Regular cardiac myocyte (primary cell): ENCODE data around the gene NXN. TPM values are rescaled to one million over a fixed set of nuclear protein-coding genes. Genes with fewer than 3 reads are reported as not detected.

Experiments
- total RNA-seq: library from RNA; depleted of rRNA; stranded (reverse); fragments of >200 nt; gene quantifications from 2 replicates; pipeline ENCODE4 v1.2.3, GENCODE V29; 2014

Gene NXN
- total RNA-seq: 2.1 and 6.5 TPM in 2 replicates

DNA sequence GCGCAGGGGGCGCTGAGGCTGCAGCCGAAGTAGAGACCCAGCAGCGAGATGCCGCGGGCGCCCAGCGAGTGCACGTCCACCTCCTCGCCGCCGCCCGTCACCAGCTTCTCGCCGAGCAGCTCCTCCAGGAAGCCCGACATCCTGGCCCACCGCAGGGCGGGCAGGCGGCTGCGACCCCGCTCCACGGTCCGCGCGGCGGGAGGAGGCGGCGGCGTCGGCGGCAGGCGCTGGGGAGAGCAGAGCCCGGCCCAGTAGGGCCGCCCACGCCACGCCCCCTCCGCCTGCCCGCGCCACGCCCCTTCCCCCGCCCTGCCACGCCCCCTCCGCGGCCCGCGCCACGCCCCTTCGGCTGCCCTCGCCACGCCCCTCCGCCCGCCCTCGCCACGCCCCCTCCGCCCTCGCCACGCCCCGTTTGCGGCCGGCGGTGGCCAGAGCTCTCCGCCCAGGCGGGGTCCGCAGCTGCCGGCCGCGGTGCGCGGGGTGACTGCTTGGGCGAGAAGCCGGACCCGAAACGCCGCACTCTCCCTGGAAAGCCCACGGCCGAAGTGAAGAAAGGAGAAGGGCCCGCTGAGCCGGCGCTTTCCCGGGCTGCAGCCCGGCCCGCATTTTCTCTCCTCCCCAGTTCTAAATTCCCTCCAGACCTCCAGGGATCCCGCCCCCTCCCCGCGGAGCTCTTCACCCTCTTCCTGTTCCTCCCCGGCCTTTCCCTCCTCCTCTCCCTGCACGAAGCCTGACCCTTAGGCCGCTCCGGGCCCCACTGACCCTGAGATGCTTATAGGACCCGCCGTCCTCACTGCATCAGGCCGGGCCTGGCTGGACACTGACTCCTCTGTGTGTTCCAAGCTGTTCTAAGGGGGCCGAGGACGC lies at the start of gene NXN:
Gene NXN (minus strand): TSS at position 238 of the 867 bp plus-strand sequence.

DNA sequence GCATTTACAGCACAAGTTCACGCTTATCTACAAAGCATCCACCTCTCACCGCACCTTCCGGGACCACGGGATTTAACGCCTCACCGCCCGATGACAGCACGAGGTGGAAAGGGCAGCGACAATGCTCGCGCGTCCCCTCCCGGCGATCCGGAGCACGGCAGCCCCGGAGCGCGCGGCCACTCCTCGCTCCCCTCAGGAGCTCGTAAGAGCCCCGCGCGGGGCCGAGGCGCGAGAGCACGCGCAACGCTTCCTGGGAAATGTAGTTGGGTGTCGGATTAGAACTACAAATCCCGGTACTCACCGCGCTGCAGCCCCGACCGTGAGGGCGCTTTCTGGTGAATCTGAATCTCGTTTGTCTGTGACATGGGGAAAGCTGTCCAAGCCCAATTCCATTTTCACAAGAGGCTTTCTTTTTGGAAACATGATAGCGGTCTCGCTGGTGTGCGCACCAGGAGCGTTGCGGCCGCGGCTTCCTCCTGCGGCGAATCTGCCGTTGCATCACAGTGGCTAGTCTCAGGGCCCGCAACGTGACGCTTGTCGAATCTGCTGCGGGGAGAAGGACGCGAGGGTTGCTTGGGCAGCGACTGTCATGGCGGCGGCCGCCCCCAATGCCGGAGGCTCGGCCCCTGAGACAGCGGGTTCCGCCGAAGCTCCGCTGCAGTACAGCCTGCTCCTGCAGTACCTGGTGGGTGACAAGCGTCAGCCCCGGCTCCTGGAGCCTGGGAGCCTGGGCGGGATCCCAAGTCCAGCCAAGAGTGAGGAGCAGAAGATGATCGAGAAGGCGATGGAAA lies 17.2 kb upstream of the NXN start, which contains the start of gene TIMM22:
Gene TIMM22 (plus strand): TSS at position 576 of the 791 bp plus-strand sequence. CDS start 14 bp downstream, at position 590.

DNA sequence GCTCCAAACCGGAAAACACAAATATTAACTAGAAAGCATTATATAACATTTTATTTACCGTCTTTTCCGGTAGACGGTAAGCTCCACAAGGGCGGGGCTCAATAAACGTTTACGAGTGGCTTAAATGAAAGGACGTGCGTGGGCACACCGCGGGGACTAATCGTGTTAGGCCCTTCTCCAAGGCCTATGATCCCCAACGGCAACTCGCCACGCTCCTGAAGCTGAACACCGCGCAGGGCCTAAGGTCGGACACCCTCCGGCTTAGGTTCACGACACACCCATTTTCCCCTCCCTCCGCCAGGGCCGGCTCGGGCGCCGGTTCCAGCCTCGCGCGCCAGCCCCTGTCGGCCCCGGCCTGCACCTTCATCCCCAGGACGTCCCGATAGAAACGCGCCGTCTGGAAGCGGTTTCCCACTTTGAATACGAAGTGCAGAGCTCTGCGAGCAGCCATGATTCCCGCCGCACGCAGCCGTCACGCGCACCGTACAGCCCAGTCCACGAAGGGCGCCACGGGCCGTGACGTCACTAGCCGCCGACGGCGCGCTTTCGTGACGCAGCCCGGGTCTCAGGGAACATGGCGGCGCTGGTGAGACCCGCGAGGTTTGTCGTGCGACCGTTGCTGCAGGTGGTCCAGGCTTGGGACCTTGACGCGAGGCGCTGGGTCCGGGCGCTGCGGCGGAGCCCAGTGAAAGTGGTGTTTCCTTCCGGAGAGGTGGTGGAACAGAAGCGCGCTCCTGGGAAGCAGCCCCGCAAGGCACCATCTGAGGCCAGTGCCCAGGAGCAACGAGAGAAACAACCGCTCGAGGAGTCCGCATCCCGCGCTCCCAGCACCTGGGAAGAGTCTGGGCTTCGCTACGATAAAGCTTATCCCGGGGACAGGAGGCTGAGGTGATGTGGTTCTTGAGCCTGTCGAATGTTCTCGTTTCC lies 197.5 kb downstream of the NXN start, which contains the start of the genes GLOD4 and MRM3:
Gene GLOD4 (minus strand): TSS at position 476 of the 927 bp plus-strand sequence. CDS start 25 bp downstream, at position 451.
Gene MRM3 (plus strand): TSS at position 549 of the 927 bp plus-strand sequence. CDS start 26 bp downstream, at position 575.

DNA sequence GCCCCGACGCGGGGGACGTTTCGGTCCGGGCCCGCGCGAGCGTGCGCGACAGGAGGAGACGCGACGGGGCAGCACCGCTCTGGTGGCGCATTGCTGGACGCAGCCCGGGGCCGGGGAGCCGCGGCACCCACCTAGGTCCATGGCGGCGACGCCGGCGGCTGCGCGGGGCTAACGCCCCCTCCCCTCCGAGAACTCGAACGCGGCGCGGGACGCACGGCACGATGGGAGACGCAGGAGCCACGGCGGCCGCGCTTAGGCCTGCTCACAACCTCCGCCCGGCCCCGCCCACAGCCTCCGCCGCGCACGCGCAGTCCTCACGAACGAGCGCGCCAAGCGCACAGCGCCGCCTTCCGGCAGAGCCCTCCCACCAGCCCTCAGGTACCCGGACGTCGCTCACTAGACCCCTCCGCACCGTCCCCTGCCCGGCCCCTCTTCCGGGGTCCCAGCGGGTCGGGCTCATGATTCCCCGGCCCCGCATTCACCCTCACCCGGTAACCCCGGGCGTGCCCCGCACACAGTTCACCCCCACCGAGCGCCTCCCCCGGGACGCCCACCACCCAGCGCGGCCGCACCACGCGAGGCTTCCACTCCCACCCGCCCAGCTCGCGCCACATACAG lies 227.5 kb downstream of the NXN start, which contains the start of gene GEMIN4:
Gene GEMIN4 (minus strand): TSS at position 263 of the 618 bp plus-strand sequence. CDS start 122 bp downstream, at position 141.

Other genes starting within 250 kb of the NXN start
- 12.7 and 33.8 TPM in 2 replicates for gene TLCD3A, start 247.2 kb downstream of the NXN start, total RNA-seq
- 8.2 and 26.8 TPM in 2 replicates for gene GEMIN4, start 227.5 kb downstream of the NXN start, total RNA-seq
- gene GLOD4, start 197.5 kb downstream of the NXN start, total RNA-seq: 89.9 and 116 TPM in 2 replicates
- gene MRM3, start 197.4 kb downstream of the NXN start, total RNA-seq: 16.3 and 24.2 TPM in 2 replicates
- 14.7 and 20.3 TPM in 2 replicates for gene TIMM22, start 17.4 kb upstream of the NXN start, total RNA-seq
- 34.1 and 43.7 TPM in 2 replicates for gene ABR, start 200.2 kb upstream of the NXN start, total RNA-seq